K562 (cell line): ENCODE results near the gene LY6G6F. TPM values are rescaled to one million over a fixed set of nuclear protein-coding genes. Genes with fewer than 3 reads are reported as not detected.
"Not testable (repeated sequence)": the region's sequence is repeated elsewhere in the genome, so short reads cannot be mapped to it uniquely, and the experiment has no call there.

Source experiments
- ATAC-seq: fragments of 200-7000 bp; cut with Tn5 transposase; 3 replicates; pipeline ENCODE4 v1.9.1; 2020; ENCODE audit warnings: moderate library complexity
- BruUV-seq: library from RNA; stranded (reverse); fragments of 400-500 nt; replicated peaks from 2 replicates; lab custom pipeline; 2021; lab: Mats Ljungman, UMichigan
- CTCF ChIA-PET: fragments of 300-600 bp; formaldehyde crosslinking; extraction: SDS; loops from one replicate; lab custom pipeline; 2021; ENCODE audit warnings: low intra/inter-chr PET ratio; lab: Yijun Ruan, JAX
- POLR2A ChIA-PET: fragments of 300-600, 350-650 bp; sonication (Branson Sonifier 250); formaldehyde crosslinking; extraction: SDS; loops from one replicate; lab custom pipeline; 2021; ENCODE audit warnings: antibody characterized with exemption, inconsistent platforms; lab: Yijun Ruan, JAX
- DNase-seq, 4 experiments: peaks; one replicate each; pipeline versions ENCODE4 v3.0.0 to v3.0.0-alpha.2; 2011 to 2018; ENCODE audit warnings: low spot score in 3 of 4, mixed read lengths in 3 of 4; ENCODE audit errors: extremely low read depth in 1 of 4
- FAIRE-seq: peaks from 2 replicates; lab custom pipeline; 2011; peaks lifted over from hg19 to GRCh38; lab: Jason Lieb, UNC
- H2AFZ ChIP-seq: 2 replicates; pipeline ENCODE4 v1.6.0; 2011; ENCODE audit warnings: low read depth, low read length, control low read depth, inconsistent platforms
- H3K27ac ChIP-seq: fragments of 200-600 bp; 3 replicates; pipeline ENCODE4 v1.8.0; 2011; ENCODE audit warnings: low read depth, mild to moderate bottlenecking, control low read depth, inconsistent platforms, low read length, moderate library complexity, mixed read lengths; ENCODE audit errors: extremely low read depth
- H3K27me3 ChIP-seq, 2 experiments: fragments of 300-600 bp in 1 of 2; 2 replicates in 1 of 2; 3 replicates in 1 of 2; pipeline versions ENCODE4 v1.6.0 to v1.8.0; 2011; ENCODE audit warnings: inconsistent platforms in 2 of 2, low read length in 2 of 2, mild to moderate bottlenecking in 1 of 2, mixed read lengths in 1 of 2, moderate library complexity in 1 of 2; ENCODE audit not compliant: control insufficient read depth in 2 of 2, insufficient read depth in 2 of 2
- H3K36me3 ChIP-seq: fragments of 300-600 bp; 3 replicates; pipeline ENCODE4 v1.8.0; 2011; ENCODE audit warnings: mild to moderate bottlenecking, low read length, inconsistent platforms; ENCODE audit not compliant: control insufficient read depth, insufficient read depth
- H3K4me1 ChIP-seq, 2 experiments: fragments of 200-600 bp in 1 of 2; replicated peaks in 1 of 2; 2 replicates in 1 of 2; 3 replicates in 1 of 2; pipeline versions ENCODE4 v1.5.1 to v1.8.0; 2011; ENCODE audit warnings: inconsistent platforms in 2 of 2, low read length in 2 of 2, mild to moderate bottlenecking in 1 of 2, mixed read lengths in 1 of 2, moderate library complexity in 1 of 2; ENCODE audit not compliant: control insufficient read depth in 2 of 2, insufficient read depth in 2 of 2
- H3K4me2 ChIP-seq: 2 replicates; pipeline ENCODE4 v1.6.1; 2011; ENCODE audit warnings: low read length, control low read depth, inconsistent platforms, mixed read lengths; ENCODE audit not compliant: insufficient read depth
- H3K4me3 ChIP-seq: fragments of 200-600 bp; sonication (generic), shearing (Covaris generic); 2 replicates; pipeline ENCODE4 v1.5.1; 2016; ENCODE audit warnings: control low read depth, inconsistent platforms
- H3K79me2 ChIP-seq: fragments of 200-600 bp; 3 replicates; pipeline ENCODE4 v1.8.0; 2011; ENCODE audit warnings: low read length, inconsistent platforms; ENCODE audit not compliant: control insufficient read depth, insufficient read depth
- H3K9ac ChIP-seq, 2 experiments: 2 replicates each; pipeline versions ENCODE4 v1.6.0 to v1.6.1; 2011; ENCODE audit warnings: low read depth in 2 of 2, low read length in 2 of 2, control low read depth in 1 of 2, inconsistent platforms in 1 of 2, mild to moderate bottlenecking in 1 of 2, mixed read lengths in 1 of 2; ENCODE audit not compliant: insufficient read depth in 1 of 2
- H3K9me1 ChIP-seq: one replicate; pipeline ENCODE4 v1.6.0; 2011; ENCODE audit warnings: inconsistent platforms, mild to moderate bottlenecking, low read length, moderate library complexity; ENCODE audit not compliant: control insufficient read depth, insufficient read depth
- H3K9me3 ChIP-seq: replicated peaks from 2 replicates; pipeline ENCODE4 v1.5.1; 2011; ENCODE audit warnings: low read depth, low read length, inconsistent platforms; ENCODE audit not compliant: control insufficient read depth, insufficient read depth
- H4K20me1 ChIP-seq: replicated peaks from 2 replicates; pipeline ENCODE4 v1.6.1; 2011; ENCODE audit warnings: low read length, inconsistent platforms, mixed read lengths; ENCODE audit not compliant: control insufficient read depth, insufficient read depth
- ARID4B ChIP-seq: sonication (generic); formaldehyde crosslinking; IDR thresholded peaks from 2 replicates; pipeline ENCODE4 v1.8.0; 2022; ENCODE audit warnings: mild to moderate bottlenecking, missing genetic modification reagents
- BRCA1 ChIP-seq, 2 experiments: fragments of 450-650 bp in 1 of 2; sonication (generic) in 1 of 2; formaldehyde crosslinking in 1 of 2; IDR thresholded peaks; 2 replicates each; pipeline versions ENCODE4 v1.5.0 to v1.6.1; 2017 to 2020; ENCODE audit warnings: mild to moderate bottlenecking in 1 of 2, missing genetic modification reagents in 1 of 2
- CEBPB ChIP-seq: fragments of 450-650 bp; IDR thresholded peaks from 2 replicates; pipeline ENCODE4 v1.6.1; 2016; ENCODE audit warnings: missing genetic modification characterization, missing compliant biosample characterization
- EHMT2 ChIP-seq: fragments of 450-650 bp; IDR thresholded peaks from 2 replicates; pipeline ENCODE4 v1.6.1; 2018; ENCODE audit warnings: antibody characterized with exemption
- LARP7 ChIP-seq: fragments of 450-650 bp; IDR thresholded peaks from 2 replicates; pipeline ENCODE4 v1.6.1; 2016
- NCOA4 ChIP-seq: fragments of 450-650 bp; IDR thresholded peaks from 2 replicates; pipeline ENCODE4 v1.6.1; 2018; ENCODE audit warnings: mild to moderate bottlenecking; ENCODE audit not compliant: partially characterized antibody
- OTX1 ChIP-seq: fragments of 450-650 bp; formaldehyde crosslinking; IDR thresholded peaks from 2 replicates; pipeline ENCODE4 v1.4.0; 2022; ENCODE audit warnings: mild to moderate bottlenecking
- WGBS: fragments of 100-300 bp; shearing (Covaris generic); methylation state at CpG from one replicate; pipeline ENCODE4 v1.1.6; 2016; ENCODE audit warnings: low coverage, mixed read lengths; ENCODE audit not compliant: insufficient coverage; ENCODE audit errors: missing lambda C conversion rate; 5-methylcytosine and 5-hydroxymethylcytosine counted together
- in situ Hi-C: fragments of 300-500 bp; cut with MboI; formaldehyde crosslinking; loops from 4 replicates; pipeline ENCODE4 v1.15.0; 2018; ENCODE audit warnings: inconsistent platforms, mixed read lengths
- intact Hi-C: fragments of 100-400 bp; cut with micrococcal nuclease; formaldehyde crosslinking; loops from 2 replicates; pipeline ENCODE4 v1.14.2; 2022
- polyA plus RNA-seq, 8 experiments: library from polyadenylated mRNA; depleted of rRNA in 4 of 8; stranded (reverse) in 5 of 8; unstranded in 3 of 8; fragments of >200 nt; fragmentation: Nextera tagmentation in 2 of 8; fragmentation: Illumina TruSeq in 1 of 8; extraction: Ambion mirVana in 2 of 8; extraction: Trizol in 1 of 8; gene quantifications; 2 replicates each; pipeline versions ENCODE4 v1.2.1 to v1.2.3, GENCODE V29; 2011 to 2014; ENCODE audit warnings: inconsistent platforms in 1 of 8, missing spikeins in 1 of 8
- total RNA-seq, 7 experiments: library from RNA; depleted of rRNA in 6 of 7; stranded (reverse); fragments of >200 nt in 6 of 7; fragmentation: Illumina TruSeq in 2 of 7; extraction: Trizol in 2 of 7; gene quantifications; 2 replicates each; pipeline versions ENCODE4 v1.2.1 to v1.2.3, GENCODE V29; 2011 to 2021; ENCODE audit warnings: low replicate concordance in 1 of 7
- TF ChIP-seq, protein P1 (sequence below): fragments of 250-450 bp; sonication (Bioruptor Pico); IDR thresholded peaks from 2 replicates; pipeline ENCODE4 v1.4.0; 2020

LY6G6F gene
- total and polyA plus RNA-seq, 9 of the 15 experiments (the other 6 are each of a cell fraction or from before 2014, with no cell fraction given) = 0.14 to 0.50 (median 0.28) TPM; not detected in 2

- in situ Hi-C loops, H3K9ac ChIP-seq, H3K27me3 ChIP-seq, H3K9me1 ChIP-seq, H4K20me1 ChIP-seq, H3K79me2 ChIP-seq, FAIRE-seq, H3K9me3 ChIP-seq, H3K27ac ChIP-seq, H2AFZ ChIP-seq, DNase-seq, H3K36me3 ChIP-seq, H3K4me2 ChIP-seq, H3K4me3 ChIP-seq, intact Hi-C loops, ATAC-seq, BruUV-seq: not testable (repeated sequence)
- CTCF ChIA-PET = interaction anchor here (0.6 kb wide), 1 partner anchor 253 kb away, joined by 3 read pairs; no protein-coding TSS in a partner anchor
- peak; percentile 74 for TF ChIP-seq CEBPB (tag)
- WGBS = 73% methylated on average over 11 of the region's 11 CpGs
- POLR2A ChIA-PET = interaction anchor here (0.6 to 12.4 kb wide), 3 partner anchors 15 to 161 kb away, joined by 3 to 223 read pairs (median 4); partner anchors contain the start of genes DDAH2, LY6G6C and MPIG6B
- peaks cover 31 to 43% of the 10 kb centered on the region in 2 experiments for H3K4me1 ChIP-seq
Measured at GRCh38 chr6:31709157-31709556, 2.5 kb downstream of the LY6G6F start.

DNA sequence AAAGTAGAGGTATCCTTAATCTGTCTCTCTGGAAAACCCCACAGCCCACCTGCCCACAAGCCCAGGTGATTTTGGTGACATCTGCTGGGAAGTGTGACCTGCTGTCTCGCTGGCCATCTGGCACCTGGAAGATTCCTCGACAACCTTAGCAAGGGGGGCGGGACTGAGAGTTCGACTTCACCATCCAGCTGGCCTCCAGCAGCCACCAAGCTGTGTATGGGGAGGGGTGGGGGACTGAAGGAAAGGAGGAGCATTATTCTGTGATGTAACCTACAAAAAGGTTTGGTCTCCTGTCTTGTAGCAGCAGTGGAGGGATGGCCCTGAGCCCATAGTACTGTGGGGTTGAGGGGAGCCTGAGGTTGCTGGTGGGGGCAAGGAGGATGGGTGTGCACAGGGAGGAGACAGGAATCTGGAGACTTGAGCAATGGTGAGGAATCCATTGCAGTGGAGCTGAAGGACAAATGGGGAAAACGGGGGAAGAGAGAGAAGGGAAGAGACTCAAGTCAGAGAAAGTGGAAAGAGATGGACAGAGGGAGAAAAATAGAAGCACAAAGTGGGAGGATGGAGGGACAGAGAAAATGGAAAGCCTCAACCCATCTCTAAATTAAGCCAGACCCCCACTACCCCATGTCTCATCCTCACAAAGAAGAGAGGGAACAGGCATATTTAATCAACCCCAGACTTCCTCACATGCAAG is 4.0 kb downstream of the LY6G6F start:
- peak overlapping the region in 1 of 2 experiments; percentile 73; a peak in 1 of 4 replicates for H3K9ac ChIP-seq
- no peaks in the 10 kb centered on the region for H3K79me2 ChIP-seq
- no peaks in the 10 kb centered on the region for H3K9me1 ChIP-seq
- H3K36me3 ChIP-seq = no peaks in the 10 kb centered on the region
- BruUV-seq = no TSS peak
- no peaks in the 10 kb centered on the region for H3K27me3 ChIP-seq
- ChIA-PET CTCF (no interaction called here), POLR2A (interaction anchor here (0.6 to 12.4 kb wide), 9 partner anchors 7 to 261 kb away, joined by 3 to 223 read pairs (median 4); partner anchors contain the start of genes ABHD16A, DDAH2, DXO and GPANK1)
- peak overlapping the region; percentile 58 for H2AFZ ChIP-seq
- no peak overlapping the region for H3K27ac ChIP-seq
- no peaks in the 10 kb centered on the region for H3K9me3 ChIP-seq
- in situ Hi-C loops = no loop called here
- H4K20me1 ChIP-seq = no peaks in the 10 kb centered on the region
- WGBS = 29% methylated on average over 5 of the region's 5 CpGs
- H3K4me1 ChIP-seq = peaks cover 35 to 49% of the 10 kb centered on the region in 2 experiments
- ATAC-seq = peak; percentile 13
- H3K4me3 ChIP-seq = no peak overlapping the region
- intact Hi-C loops = no loop called here
- peak overlapping the region; percentile 9; the same call in 1 of the 2 replicates for H3K4me2 ChIP-seq
- no peak for DNase-seq
- no peak for FAIRE-seq
- TF ChIP-seq, protein P1, sequence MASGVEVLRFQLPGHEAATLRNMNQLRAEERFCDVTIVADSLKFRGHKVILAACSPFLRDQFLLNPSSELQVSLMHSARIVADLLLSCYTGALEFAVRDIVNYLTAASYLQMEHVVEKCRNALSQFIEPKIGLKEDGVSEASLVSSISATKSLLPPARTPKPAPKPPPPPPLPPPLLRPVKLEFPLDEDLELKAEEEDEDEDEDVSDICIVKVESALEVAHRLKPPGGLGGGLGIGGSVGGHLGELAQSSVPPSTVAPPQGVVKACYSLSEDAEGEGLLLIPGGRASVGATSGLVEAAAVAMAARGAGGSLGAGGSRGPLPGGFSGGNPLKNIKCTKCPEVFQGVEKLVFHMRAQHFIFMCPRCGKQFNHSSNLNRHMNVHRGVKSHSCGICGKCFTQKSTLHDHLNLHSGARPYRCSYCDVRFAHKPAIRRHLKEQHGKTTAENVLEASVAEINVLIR (CRISPR knock-in tag) = no peak
- peak; percentile 58; the same call in 1 of the 2 replicates for TF ChIP-seq OTX1
- TF ChIP-seq BRCA1 (IDR thresholded peaks at IDR 0.05) = no peak
- peak; percentile 82; the same call in 1 of the 2 replicates for TF ChIP-seq BRCA1 (CRISPR knock-in tag; IDR thresholded peaks at IDR 0.05)
- peak; percentile 91 for TF ChIP-seq LARP7
- TF ChIP-seq ARID4B = peak; percentile 34; the same call in 1 of the 2 replicates
- peak; percentile 35 for TF ChIP-seq NCOA4
- TF ChIP-seq EHMT2 = 0 out of 2 replicates have a peak, but pooled peaks have one; percentile 37
- 0 out of 2 replicates have a peak, but pooled peaks have one; percentile 16 for TF ChIP-seq CEBPB (tag)
